ENCODE results near the gene SGMS1.
A peak's percentile ranks its signal among the peaks of the same experiment; 100 is the strongest.
"Not testable (repeated sequence)": the region's sequence is repeated elsewhere in the genome, so short reads cannot be mapped to it uniquely, and the experiment has no call there.

SGMS1 gene

GRCh38 chr10:50452603-50453002 lies 171.2 kb downstream of the SGMS1 start:
- no peak overlapping the region for H3K27ac ChIP-seq (ENCODE audit: low read depth, low read length)
- H3K4me3 ChIP-seq (ENCODE audit: low read depth, low read length), result no peak overlapping the region
- no peak overlapping the region for H3K9ac ChIP-seq (ENCODE audit: low read depth, low read length)
- H3K4me1 ChIP-seq (ENCODE audit: control insufficient read depth, insufficient read depth, low read length), result peaks cover 14% of the 10 kb centered on the region; the same call in 1 of the 2 replicates
- H3K36me3 ChIP-seq (ENCODE audit: control insufficient read depth, insufficient read depth, low read length), result no peaks in the 10 kb centered on the region
- no peaks in the 10 kb centered on the region for H3K27me3 ChIP-seq (ENCODE audit: control insufficient read depth, insufficient read depth, low read length)
- no peaks in the 10 kb centered on the region for H3K9me3 ChIP-seq (ENCODE audit: control insufficient read depth, insufficient read depth, low read length)

- no peaks in the 10 kb centered on the region for H3K27me3 ChIP-seq (ENCODE audit: control insufficient read depth, insufficient read depth, low read length)
- H3K9me3 ChIP-seq (ENCODE audit: control insufficient read depth, insufficient read depth, low read length), result peaks cover 4% of the 10 kb centered on the region
- H3K27ac ChIP-seq (ENCODE audit: low read depth, low read length), result no peak overlapping the region
- H3K4me3 ChIP-seq (ENCODE audit: low read depth, low read length), result no peak overlapping the region
- H3K9ac ChIP-seq (ENCODE audit: low read depth, low read length), result no peak overlapping the region
- no peaks in the 10 kb centered on the region for H3K36me3 ChIP-seq (ENCODE audit: control insufficient read depth, insufficient read depth, low read length)
- peaks cover 19% of the 10 kb centered on the region for H3K4me1 ChIP-seq (ENCODE audit: control insufficient read depth, insufficient read depth, low read length)
These were observed 176.1 kb downstream of the SGMS1 start for GRCh38 chr10:50447691-50448090.

DNA sequence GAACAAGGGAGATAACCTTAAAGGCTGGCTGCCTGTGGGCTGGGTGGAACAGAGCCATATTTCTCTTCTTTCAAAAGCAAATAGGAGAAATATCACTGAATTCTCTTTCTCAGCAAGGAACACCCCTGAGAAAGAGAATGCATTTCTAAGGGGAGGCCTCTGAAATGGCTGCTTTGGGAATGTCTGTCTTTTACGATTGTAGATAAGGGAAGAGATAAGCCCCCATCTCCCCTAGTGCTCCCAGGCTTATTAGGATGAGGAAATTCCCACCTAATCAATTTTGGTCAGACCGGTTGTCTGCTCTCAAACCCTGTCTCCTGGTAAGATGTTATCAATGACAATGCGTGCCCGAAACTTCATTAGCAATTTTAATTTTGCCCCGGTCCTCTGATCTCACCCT lies 178.0 kb downstream of the SGMS1 start:
- not testable (repeated sequence) for H3K36me3 ChIP-seq (ENCODE audit: control insufficient read depth, insufficient read depth, low read length); H3K9me3 ChIP-seq (ENCODE audit: control insufficient read depth, insufficient read depth, low read length); H3K9ac ChIP-seq (ENCODE audit: low read depth, low read length); H3K4me3 ChIP-seq (ENCODE audit: low read depth, low read length); H3K27me3 ChIP-seq (ENCODE audit: control insufficient read depth, insufficient read depth, low read length)
- Histone ChIP-seq H3K27ac (ENCODE audit: low read depth, low read length) (peak overlapping the region; percentile 81), H3K4me1 (ENCODE audit: control insufficient read depth, insufficient read depth, low read length) (peaks cover 24% of the 10 kb centered on the region)

GRCh38 chr10:50440489-50440888 lies 183.3 kb downstream of the SGMS1 start:
- no peak overlapping the region for H3K4me3 ChIP-seq (ENCODE audit: low read depth, low read length)
- H3K4me1 ChIP-seq (ENCODE audit: control insufficient read depth, insufficient read depth, low read length), result peaks cover 14% of the 10 kb centered on the region
- no peak overlapping the region for H3K9ac ChIP-seq (ENCODE audit: low read depth, low read length)
- H3K27me3 ChIP-seq (ENCODE audit: control insufficient read depth, insufficient read depth, low read length), result no peaks in the 10 kb centered on the region
- H3K9me3 ChIP-seq (ENCODE audit: control insufficient read depth, insufficient read depth, low read length), result no peaks in the 10 kb centered on the region
- H3K27ac ChIP-seq (ENCODE audit: low read depth, low read length), result no peak overlapping the region
- no peaks in the 10 kb centered on the region for H3K36me3 ChIP-seq (ENCODE audit: control insufficient read depth, insufficient read depth, low read length)

DNA sequence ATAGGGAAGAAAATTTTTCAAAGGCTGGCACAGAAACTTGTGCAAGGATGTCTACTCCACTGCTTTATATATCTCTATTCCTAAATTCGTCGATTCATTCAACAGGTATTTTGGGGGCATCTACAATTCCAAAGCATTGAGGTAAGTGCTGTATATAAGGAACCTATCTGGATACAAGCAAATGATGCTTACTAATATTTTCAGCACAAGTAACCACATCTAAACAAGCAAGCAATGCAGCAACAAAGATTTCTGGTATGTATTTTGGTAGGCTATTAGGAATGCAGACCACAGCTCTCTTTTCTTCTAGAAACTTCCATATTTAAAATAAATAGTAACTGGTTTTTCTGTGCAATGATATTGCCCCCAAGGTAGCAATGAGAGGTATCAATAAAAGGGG lies 183.9 kb downstream of the SGMS1 start:
- H3K36me3 ChIP-seq (ENCODE audit: control insufficient read depth, insufficient read depth, low read length), result no peaks in the 10 kb centered on the region
- no peaks in the 10 kb centered on the region for H3K9me3 ChIP-seq (ENCODE audit: control insufficient read depth, insufficient read depth, low read length)
- no peak overlapping the region for H3K27ac ChIP-seq (ENCODE audit: low read depth, low read length)
- no peak overlapping the region for H3K9ac ChIP-seq (ENCODE audit: low read depth, low read length)
- H3K27me3 ChIP-seq (ENCODE audit: control insufficient read depth, insufficient read depth, low read length), result no peaks in the 10 kb centered on the region
- no peak overlapping the region for H3K4me3 ChIP-seq (ENCODE audit: low read depth, low read length)
- peaks cover 14% of the 10 kb centered on the region for H3K4me1 ChIP-seq (ENCODE audit: control insufficient read depth, insufficient read depth, low read length)

- Histone ChIP-seq H3K36me3 (ENCODE audit: control insufficient read depth, insufficient read depth, low read length) (no peaks in the 10 kb centered on the region), H3K27ac (ENCODE audit: low read depth, low read length) (no peak overlapping the region), H3K4me1 (ENCODE audit: control insufficient read depth, insufficient read depth, low read length) (peaks cover 14% of the 10 kb centered on the region), H3K27me3 (ENCODE audit: control insufficient read depth, insufficient read depth, low read length) (no peaks in the 10 kb centered on the region), H3K9me3 (ENCODE audit: control insufficient read depth, insufficient read depth, low read length) (no peaks in the 10 kb centered on the region), H3K9ac (ENCODE audit: low read depth, low read length) (no peak overlapping the region), H3K4me3 (ENCODE audit: low read depth, low read length) (no peak overlapping the region)
These were observed 184.6 kb downstream of the SGMS1 start for GRCh38 chr10:50439187-50439586.

DNA sequence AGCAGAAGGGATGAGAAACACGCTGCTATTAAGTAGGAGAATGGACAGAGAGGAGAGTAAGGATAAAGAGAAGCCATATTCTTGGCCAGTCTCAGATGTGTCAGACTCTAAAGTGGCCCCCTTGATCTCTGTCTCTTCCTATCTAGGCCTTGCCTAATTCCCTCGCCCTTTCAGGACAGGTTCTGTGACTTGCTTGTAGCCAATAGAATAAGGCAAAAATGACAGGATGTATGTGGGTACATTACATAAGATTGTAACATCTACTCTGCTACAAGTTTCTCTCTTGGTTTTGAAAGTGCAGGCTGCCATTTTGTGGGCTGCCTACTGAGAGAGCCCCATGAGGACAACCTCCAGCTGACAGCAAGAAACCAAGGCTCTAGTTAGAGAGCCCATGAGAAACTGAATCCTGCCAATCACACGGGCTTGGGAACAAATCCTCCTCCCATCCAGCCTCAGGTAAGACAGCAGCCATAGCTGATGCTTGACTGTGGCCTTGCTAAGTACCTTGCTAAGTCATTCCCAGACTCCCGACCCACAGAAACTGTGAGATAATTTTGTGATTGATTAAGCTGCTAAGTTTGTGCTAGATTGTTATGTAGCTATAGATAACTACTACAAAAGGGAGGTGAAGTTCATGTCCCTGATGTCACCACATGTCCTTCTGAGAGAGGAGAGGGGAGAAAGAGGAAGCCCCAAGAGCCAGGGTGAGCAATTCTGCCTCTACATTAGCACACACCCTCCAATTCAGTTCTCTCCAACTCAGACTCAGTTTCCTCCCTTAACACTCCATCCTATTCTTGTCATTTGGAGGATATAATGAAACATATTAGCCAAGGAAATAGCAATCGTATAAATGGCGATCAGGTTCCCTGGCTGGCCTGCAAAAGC lies 185.5 kb downstream of the SGMS1 start:
- Histone ChIP-seq H3K27me3 (ENCODE audit: control insufficient read depth, insufficient read depth, low read length) (no peaks in the 10 kb centered on the region), H3K9ac (ENCODE audit: low read depth, low read length) (no peak overlapping the region), H3K4me3 (ENCODE audit: low read depth, low read length) (no peak overlapping the region), H3K27ac (ENCODE audit: low read depth, low read length) (no peak overlapping the region), H3K9me3 (ENCODE audit: control insufficient read depth, insufficient read depth, low read length) (no peaks in the 10 kb centered on the region), H3K36me3 (ENCODE audit: control insufficient read depth, insufficient read depth, low read length) (no peaks in the 10 kb centered on the region), H3K4me1 (ENCODE audit: control insufficient read depth, insufficient read depth, low read length) (peaks cover 14% of the 10 kb centered on the region)

DNA sequence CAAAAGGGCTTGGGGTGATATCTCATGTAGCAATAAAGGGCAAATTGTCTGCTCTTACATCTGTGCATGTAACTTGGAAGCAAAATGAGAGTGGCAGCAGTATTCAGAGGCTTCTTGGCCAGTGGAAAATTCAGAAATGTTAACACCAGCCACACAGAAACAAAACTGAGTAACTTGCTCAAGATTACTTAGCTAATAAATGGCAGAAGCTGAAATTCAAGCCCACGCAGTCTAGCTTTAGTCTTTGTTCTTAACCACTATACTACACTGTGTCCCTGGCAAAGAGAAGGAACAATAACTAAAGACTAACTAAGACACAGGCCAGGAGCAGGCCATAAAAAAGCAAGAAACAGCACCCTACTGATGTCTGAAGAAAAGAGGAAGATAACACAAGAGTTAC lies 186.5 kb downstream of the SGMS1 start:
- Histone ChIP-seq H3K4me3 (ENCODE audit: low read depth, low read length) (no peak overlapping the region), H3K36me3 (ENCODE audit: control insufficient read depth, insufficient read depth, low read length) (no peaks in the 10 kb centered on the region), H3K4me1 (ENCODE audit: control insufficient read depth, insufficient read depth, low read length) (peaks cover 10% of the 10 kb centered on the region), H3K27ac (ENCODE audit: low read depth, low read length) (no peak overlapping the region), H3K9me3 (ENCODE audit: control insufficient read depth, insufficient read depth, low read length) (no peaks in the 10 kb centered on the region), H3K27me3 (ENCODE audit: control insufficient read depth, insufficient read depth, low read length) (no peaks in the 10 kb centered on the region), H3K9ac (ENCODE audit: low read depth, low read length) (no peak overlapping the region)

GRCh38 chr10:50436805-50437204 lies 187.0 kb downstream of the SGMS1 start:
- H3K36me3 ChIP-seq (ENCODE audit: control insufficient read depth, insufficient read depth, low read length), result no peaks in the 10 kb centered on the region
- H3K27ac ChIP-seq (ENCODE audit: low read depth, low read length), result no peak overlapping the region
- H3K27me3 ChIP-seq (ENCODE audit: control insufficient read depth, insufficient read depth, low read length), result no peaks in the 10 kb centered on the region
- H3K4me1 ChIP-seq (ENCODE audit: control insufficient read depth, insufficient read depth, low read length), result peaks cover 11% of the 10 kb centered on the region
- no peak overlapping the region for H3K4me3 ChIP-seq (ENCODE audit: low read depth, low read length)
- no peak overlapping the region for H3K9ac ChIP-seq (ENCODE audit: low read depth, low read length)
- no peaks in the 10 kb centered on the region for H3K9me3 ChIP-seq (ENCODE audit: control insufficient read depth, insufficient read depth, low read length)

GRCh38 chr10:50432211-50433009 lies 191.3 kb downstream of the SGMS1 start:
- Histone ChIP-seq H3K27me3 (ENCODE audit: control insufficient read depth, insufficient read depth, low read length) (no peaks in the 10 kb centered on the region), H3K36me3 (ENCODE audit: control insufficient read depth, insufficient read depth, low read length) (no peaks in the 10 kb centered on the region), H3K27ac (ENCODE audit: low read depth, low read length) (no peak overlapping the region), H3K9ac (ENCODE audit: low read depth, low read length) (no peak overlapping the region), H3K4me1 (ENCODE audit: control insufficient read depth, insufficient read depth, low read length) (peaks cover 16% of the 10 kb centered on the region; the same call in 1 of the 2 replicates), H3K9me3 (ENCODE audit: control insufficient read depth, insufficient read depth, low read length) (no peaks in the 10 kb centered on the region), H3K4me3 (ENCODE audit: low read depth, low read length) (no peak overlapping the region)

DNA sequence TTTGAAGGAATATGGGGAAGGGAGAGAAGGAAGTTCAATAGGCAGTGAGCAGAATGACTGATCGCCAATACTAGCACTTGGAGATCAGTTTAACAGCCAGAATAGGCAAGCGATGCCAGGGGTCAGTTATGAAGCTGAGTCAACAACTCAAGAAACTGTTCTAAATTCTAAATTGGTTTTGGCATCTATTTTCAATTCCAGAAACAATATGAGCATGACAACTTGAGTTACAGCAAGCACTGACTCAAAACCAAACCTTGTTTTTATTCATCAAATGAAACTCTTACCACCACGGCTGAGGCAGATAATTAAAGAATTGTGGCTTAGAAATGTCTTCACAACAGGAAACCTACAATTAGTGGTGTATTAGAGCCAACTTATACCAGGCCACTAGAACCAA lies 192.0 kb downstream of the SGMS1 start:
- Histone ChIP-seq H3K4me3 (ENCODE audit: low read depth, low read length) (no peak overlapping the region), H3K4me1 (ENCODE audit: control insufficient read depth, insufficient read depth, low read length) (peaks cover 16% of the 10 kb centered on the region; the same call in 1 of the 2 replicates), H3K27me3 (ENCODE audit: control insufficient read depth, insufficient read depth, low read length) (no peaks in the 10 kb centered on the region), H3K27ac (ENCODE audit: low read depth, low read length) (no peak overlapping the region), H3K36me3 (ENCODE audit: control insufficient read depth, insufficient read depth, low read length) (no peaks in the 10 kb centered on the region), H3K9me3 (ENCODE audit: control insufficient read depth, insufficient read depth, low read length) (no peaks in the 10 kb centered on the region), H3K9ac (ENCODE audit: low read depth, low read length) (no peak overlapping the region)
